Thyroid gland (tissue), 4 donors: ENCODE results near the gene POFUT2. TPM values are rescaled to one million over a fixed set of nuclear protein-coding genes. Genes with fewer than 3 reads are reported as not detected.

Experiments
- DNase-seq, 2 donors: peaks; one replicate each; pipeline ENCODE4 v3.0.0-alpha.2; 2019
- H3K27ac ChIP-seq, 3 donors: fragments of 200-600 bp; sonication (generic); 1 replicate in 2 of 3; 2 replicates in 1 of 3; pipeline ENCODE4 v1.5.1; 2016 to 2019; ENCODE audit warnings: mild to moderate bottlenecking in 1 of 3, moderate library complexity in 1 of 3
- H3K27me3 ChIP-seq: fragments of 200-600 bp; sonication (generic); one replicate; pipeline ENCODE4 v1.5.1; 2019
- H3K36me3 ChIP-seq, 2 donors: fragments of 200-600 bp; sonication (generic); one replicate each; pipeline ENCODE4 v1.5.1; 2016 to 2019
- H3K4me1 ChIP-seq, 2 donors: fragments of 200-600 bp; sonication (generic); one replicate each; pipeline ENCODE4 v1.5.1; 2017 to 2019
- H3K4me3 ChIP-seq, 3 donors: fragments of 200-600 bp; sonication (generic); replicated peaks in 1 of 3; 1 replicate in 2 of 3; 2 replicates in 1 of 3; pipeline ENCODE4 v1.5.1; 2016; ENCODE audit warnings: mild to moderate bottlenecking in 1 of 3
- H3K9me3 ChIP-seq: fragments of 200-600 bp; sonication (generic); one replicate; pipeline ENCODE4 v1.5.1; 2017
- CTCF ChIP-seq, 6 experiments: fragments of 200-600 bp in 3 of 6; fragments of 450-650 bp in 3 of 6; sonication (generic) in 3 of 6; IDR thresholded peaks; one replicate each; pipeline ENCODE4 v1.5.1; 2016 to 2019; ENCODE audit warnings: antibody characterized with exemption in 6 of 6, mild to moderate bottlenecking in 2 of 6, inconsistent platforms in 1 of 6, moderate library complexity in 1 of 6
- POLR2A ChIP-seq, 2 donors: fragments of 450-650 bp; IDR thresholded peaks; one replicate each; pipeline ENCODE4 v1.6.1; 2017; ENCODE audit warnings: antibody characterized with exemption in 2 of 2, mild to moderate bottlenecking in 2 of 2, moderate library complexity in 1 of 2
- WGBS, 2 donors: methylation state at CpG; one replicate each; pipeline ENCODE4 v1.1.5; 2017; 5-methylcytosine and 5-hydroxymethylcytosine counted together
- intact Hi-C: fragments of 100-400 bp; cut with DNase I; formaldehyde crosslinking; loops from one replicate; pipeline ENCODE4 v1.15.1; 2023
- total RNA-seq, 4 donors: library from RNA; depleted of rRNA; stranded (reverse); fragments of >200 nt; gene quantifications; one replicate each; pipeline ENCODE4 v1.2.3, GENCODE V29; 2016

The POFUT2 gene
- total RNA-seq, 4 donors from 2014 or later: 20.2 to 52.2 (median 40.5) TPM

- Histone ChIP-seq H3K9me3 (no peaks in the 10 kb centered on the region), H3K4me1 (peaks cover 32 to 63% of the 10 kb centered on the region in 2 donors), H3K4me3 (no peak overlapping the region), H3K27me3 (no peaks in the 10 kb centered on the region), H3K36me3 (no peaks in the 10 kb centered on the region), H3K27ac (peak overlapping the region in 1 of 3 donors; percentile 47)
- intact Hi-C loops: loop anchor here (10.0 kb wide), 1 partner anchor 90 kb away; no protein-coding TSS in a partner anchor
- WGBS, 2 donors: 70 to 88% methylated on average over 2 to 6 of the region's 14 CpGs
- TF ChIP-seq CTCF (IDR thresholded peaks at IDR 0.05): no peak
- no peak for TF ChIP-seq POLR2A (IDR thresholded peaks at IDR 0.05)
- no peak for DNase-seq
Measured at GRCh38 chr21:45335151-45335760, 47.6 kb upstream of the POFUT2 start.

GRCh38 chr21:45334591-45335081, 46.9 kb upstream of the POFUT2 start:
- WGBS, 2 donors: 75 to 80% methylated on average over 9 of the region's 9 CpGs
- Histone ChIP-seq H3K27me3 (no peaks in the 10 kb centered on the region), H3K9me3 (no peaks in the 10 kb centered on the region), H3K4me1 (peaks cover 37 to 69% of the 10 kb centered on the region in 2 donors), H3K4me3 (no peak overlapping the region), H3K27ac (peak overlapping the region in 1 of 3 donors; percentile 11), H3K36me3 (no peaks in the 10 kb centered on the region)
- intact Hi-C loops: loop anchor here (10.0 kb wide), 1 partner anchor 90 kb away; no protein-coding TSS in a partner anchor
- peak; percentile 56 to 83 for DNase-seq
- TF ChIP-seq CTCF (IDR thresholded peaks at IDR 0.05): no peak
- TF ChIP-seq POLR2A (IDR thresholded peaks at IDR 0.05): no peak

- WGBS, 2 donors: 84 to 87% methylated on average over 8 of the region's 8 CpGs
- Histone ChIP-seq H3K9me3 (no peaks in the 10 kb centered on the region), H3K27me3 (no peaks in the 10 kb centered on the region), H3K27ac (peak overlapping the region in 1 of 3 donors; percentile 11), H3K36me3 (no peaks in the 10 kb centered on the region), H3K4me3 (no peak overlapping the region), H3K4me1 (peaks cover 42 to 70% of the 10 kb centered on the region in 2 donors)
- intact Hi-C loops: loop anchor here (10.0 kb wide), 1 partner anchor 91 kb away; no protein-coding TSS in a partner anchor
- DNase-seq: no peak
- TF ChIP-seq CTCF (IDR thresholded peaks at IDR 0.05) (no peak), POLR2A (IDR thresholded peaks at IDR 0.05) (no peak)
Measured at GRCh38 chr21:45334134-45334533, 46.4 kb upstream of the POFUT2 start.

GRCh38 chr21:45333583-45334121, 46.0 kb upstream of the POFUT2 start:
- no peaks in the 10 kb centered on the region for H3K36me3 ChIP-seq
- intact Hi-C loops: loop anchor here (10.0 kb wide), 1 partner anchor 91 kb away; no protein-coding TSS in a partner anchor
- TF ChIP-seq POLR2A (IDR thresholded peaks at IDR 0.05): no peak
- TF ChIP-seq CTCF (IDR thresholded peaks at IDR 0.05): no peak
- H3K9me3 ChIP-seq: no peaks in the 10 kb centered on the region
- DNase-seq: no peak
- H3K4me1 ChIP-seq: peaks cover 42 to 72% of the 10 kb centered on the region in 2 donors
- no peak overlapping the region for H3K4me3 ChIP-seq
- no peak overlapping the region for H3K27ac ChIP-seq
- no peaks in the 10 kb centered on the region for H3K27me3 ChIP-seq
- 92 to 94% methylated on average over 18 of the region's 18 CpGs for WGBS, 2 donors
